ENCODE data around the gene CRAMP1.

Gene CRAMP1

DNA sequence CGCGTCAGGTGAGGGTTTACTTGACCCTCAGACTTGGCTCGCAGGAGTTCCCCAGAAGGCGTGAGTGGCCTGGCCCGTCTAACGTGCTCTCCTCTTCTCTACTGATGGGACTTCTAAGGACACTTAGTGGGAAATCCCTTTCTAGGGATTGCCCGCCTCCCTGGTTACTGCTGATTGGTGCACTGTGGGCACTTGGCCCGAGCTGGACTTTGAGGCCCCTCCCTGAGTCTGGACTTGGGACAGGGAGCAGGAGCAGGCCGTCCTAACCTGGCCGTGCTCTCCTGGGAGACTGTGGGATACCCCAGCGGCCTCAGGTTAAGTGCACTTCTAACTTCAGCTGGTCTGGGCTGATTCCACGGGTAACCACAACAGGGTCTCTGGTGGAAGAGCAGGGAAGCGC, 15.0 kb upstream of the CRAMP1 start:
- no peak for DNase-seq

DNA sequence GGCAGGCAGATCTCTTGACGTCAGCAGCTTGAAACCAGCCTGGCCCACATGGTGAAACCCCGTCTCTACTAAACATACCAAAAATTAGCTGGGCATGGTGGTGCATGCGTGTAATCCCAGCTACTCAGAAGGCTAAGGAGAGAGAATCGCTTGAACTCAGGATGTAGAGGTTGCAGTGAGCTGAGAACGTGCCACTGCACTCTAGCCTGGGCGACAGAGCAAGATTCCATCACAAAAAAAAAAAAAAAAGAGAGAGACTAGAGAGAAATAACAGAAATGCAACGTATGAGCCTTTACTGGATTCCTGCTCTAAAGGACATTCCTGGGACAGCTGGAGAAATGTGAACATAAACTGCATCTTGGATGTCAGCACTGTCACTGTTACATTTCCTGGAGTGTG, 11.1 kb upstream of the CRAMP1 start:
- no peak for DNase-seq

DNA sequence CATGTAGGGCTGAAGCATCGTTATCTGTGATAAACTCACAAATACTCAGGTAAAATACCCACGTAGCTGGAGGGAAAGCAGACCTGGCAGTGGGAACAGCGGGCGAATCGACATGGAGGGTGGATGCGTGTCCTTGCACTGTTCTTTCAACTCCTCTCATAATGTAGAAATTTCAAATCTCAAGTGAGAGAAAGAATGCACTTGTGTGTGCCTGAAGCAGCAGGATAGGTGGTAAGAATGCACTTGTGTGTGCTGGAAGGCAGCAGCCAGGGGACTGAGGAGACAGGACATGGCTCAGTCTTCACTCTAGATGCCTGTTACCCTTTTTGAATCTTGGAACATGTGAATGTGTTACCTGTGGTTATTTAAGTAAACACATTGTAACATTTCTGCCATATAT, 10.7 kb upstream of the CRAMP1 start:
- no peak for DNase-seq

DNA sequence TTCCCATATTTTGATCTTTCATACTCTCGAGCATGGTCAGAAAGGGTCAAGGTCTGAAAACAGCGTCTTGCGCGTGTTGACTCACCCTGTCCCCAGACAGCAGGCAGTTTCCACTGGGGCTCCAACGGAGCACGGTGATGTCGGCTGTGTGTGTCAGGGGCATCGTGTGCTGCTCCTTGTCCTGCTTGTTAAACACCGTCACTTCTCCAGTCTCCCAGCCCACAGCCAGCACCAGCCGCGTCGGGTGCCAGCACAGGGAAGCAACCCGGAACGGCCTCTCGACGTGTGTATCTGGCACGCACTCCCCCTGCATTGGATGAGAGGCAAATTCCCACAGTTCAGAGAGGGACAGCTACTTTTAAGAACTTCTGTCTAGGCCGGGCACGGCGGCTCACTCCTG, 9.9 kb upstream of the CRAMP1 start:
- no peak for DNase-seq

DNA sequence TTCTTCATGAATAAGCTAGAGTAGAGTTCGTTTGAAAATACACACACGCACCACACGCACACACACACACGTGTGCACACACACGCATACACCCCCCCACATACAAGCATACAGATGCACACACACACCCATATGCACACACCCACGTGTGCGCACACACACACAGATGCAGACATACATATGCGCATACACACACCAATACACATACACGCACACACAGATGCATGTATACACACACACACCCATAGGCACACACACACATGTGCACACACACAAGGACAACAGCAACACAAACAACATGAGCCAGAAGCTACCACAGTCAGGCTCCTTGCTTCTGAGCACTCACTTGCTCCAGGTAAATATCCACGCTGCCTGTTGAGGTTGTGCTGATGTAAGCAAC, 5.4 kb upstream of the CRAMP1 start:
- no peak for DNase-seq

DNA sequence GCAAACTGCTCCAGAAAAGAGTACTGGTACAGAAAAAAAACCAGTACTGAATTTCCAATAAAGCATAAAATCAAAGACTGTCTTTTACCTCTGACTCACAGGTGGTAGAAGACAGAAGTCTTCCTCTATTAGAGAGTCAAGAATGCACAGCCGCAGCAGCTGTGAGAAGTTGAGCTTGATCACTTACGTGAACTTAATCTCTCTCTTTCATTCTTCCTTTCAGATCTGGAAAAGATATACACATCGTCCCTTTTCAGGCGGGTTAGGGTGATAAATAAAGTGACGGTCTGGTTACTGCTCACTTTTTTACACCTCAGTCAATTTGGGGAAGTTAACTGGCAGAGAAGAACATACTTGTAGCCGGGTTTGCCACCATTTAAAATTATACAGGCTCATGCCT, 4.2 kb upstream of the CRAMP1 start:
- DNase-seq = no peak

DNA sequence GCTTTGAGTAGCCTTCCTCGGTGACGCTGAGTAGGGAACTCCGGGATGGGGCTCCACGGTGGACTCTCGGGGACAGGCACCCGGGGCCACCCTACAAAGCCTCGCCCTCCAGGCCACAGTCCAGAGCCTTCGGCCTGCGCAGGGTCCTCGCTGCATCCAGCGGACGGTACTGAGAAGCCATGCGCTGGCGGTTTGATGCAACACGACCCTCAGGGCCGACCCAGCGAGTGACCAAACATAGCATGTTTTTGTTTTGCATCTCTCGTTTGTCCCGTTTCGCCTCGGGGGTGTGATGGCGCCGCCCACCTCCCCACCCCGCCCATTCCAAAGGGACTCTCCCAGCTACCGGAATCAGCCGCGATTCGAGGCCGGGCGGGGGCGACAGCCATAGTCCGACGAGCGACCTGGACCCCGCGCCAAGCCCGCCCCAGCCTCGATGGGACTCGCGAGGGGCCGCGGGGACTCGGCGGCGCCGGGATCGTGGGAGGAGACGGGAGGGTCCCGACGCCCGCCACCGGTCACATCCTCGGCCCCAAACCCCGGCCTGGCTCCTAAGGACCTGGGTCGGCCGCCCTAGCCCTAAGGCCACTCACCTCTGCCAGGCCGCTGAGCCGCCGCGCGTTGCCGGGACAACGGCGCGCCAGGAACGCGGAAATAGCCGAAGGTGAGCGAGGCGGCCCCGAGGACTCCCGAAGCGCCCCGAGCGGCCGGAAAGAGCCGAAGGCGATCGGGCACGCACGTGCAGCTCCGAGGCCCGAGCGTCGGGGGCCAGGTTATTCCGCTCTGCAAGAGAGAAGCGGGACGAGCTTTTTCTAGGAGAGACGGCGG, 1.9 kb upstream of the CRAMP1 start:
- peak; percentile 90 for DNase-seq

DNA sequence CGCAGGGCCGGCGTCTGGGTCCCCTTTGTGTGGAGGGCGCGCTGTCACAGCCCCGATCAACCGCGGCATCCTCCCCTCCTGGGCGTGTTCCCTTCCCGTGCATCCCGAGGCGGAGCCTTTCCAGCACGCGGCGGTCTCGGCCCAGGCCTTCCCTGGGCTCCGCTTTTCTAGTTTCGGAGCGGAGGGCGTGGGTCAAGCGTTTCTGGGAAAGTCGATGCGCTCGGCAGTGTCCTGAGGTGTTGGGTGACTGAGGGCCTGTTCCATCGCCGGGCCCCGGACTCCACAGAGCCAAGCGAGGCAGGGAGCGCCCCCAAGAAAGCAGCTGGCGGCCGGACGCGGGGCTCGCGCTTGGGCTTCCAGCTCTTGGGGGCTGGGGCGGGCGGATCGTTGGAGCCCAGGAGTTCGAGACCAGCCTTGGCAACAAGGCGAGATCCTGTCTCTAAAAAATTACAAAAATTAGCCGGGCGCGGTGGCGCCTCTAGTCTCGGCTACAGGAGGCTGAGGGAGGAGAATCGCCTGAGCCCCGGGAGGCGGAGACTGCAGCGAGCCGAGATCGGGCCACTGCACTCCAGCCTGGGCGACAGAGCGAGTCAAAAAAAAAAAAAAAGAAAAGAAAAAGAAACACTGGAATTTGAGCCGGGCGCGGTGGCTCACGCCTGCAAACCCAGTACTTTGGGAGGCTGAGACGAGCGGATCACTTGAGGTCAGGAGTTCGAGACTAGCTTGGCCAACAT, 1.1 kb upstream of the CRAMP1 start:
- no peak for DNase-seq

DNA sequence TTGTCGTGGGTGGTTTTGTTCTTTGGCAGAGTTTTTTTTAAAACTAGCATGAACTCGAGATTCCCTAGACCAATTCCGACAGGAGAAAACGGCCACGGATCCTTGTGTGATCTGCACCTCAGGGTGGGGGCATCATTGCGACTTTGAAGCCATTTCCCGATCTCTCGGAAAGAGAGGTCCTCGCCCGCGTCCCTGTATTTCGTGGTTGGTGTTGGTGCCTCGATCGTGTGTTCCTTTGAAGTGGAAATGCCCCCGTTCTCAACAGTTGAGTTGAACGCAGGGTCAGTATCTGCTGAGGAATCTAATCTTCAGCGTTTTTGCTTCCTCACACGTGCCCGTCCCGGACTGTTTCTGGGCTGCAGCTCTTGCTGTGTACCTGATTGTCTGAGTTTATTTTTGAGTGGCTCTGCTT, 1.1 kb downstream of the CRAMP1 start:
- DNase-seq = no peak

DNA sequence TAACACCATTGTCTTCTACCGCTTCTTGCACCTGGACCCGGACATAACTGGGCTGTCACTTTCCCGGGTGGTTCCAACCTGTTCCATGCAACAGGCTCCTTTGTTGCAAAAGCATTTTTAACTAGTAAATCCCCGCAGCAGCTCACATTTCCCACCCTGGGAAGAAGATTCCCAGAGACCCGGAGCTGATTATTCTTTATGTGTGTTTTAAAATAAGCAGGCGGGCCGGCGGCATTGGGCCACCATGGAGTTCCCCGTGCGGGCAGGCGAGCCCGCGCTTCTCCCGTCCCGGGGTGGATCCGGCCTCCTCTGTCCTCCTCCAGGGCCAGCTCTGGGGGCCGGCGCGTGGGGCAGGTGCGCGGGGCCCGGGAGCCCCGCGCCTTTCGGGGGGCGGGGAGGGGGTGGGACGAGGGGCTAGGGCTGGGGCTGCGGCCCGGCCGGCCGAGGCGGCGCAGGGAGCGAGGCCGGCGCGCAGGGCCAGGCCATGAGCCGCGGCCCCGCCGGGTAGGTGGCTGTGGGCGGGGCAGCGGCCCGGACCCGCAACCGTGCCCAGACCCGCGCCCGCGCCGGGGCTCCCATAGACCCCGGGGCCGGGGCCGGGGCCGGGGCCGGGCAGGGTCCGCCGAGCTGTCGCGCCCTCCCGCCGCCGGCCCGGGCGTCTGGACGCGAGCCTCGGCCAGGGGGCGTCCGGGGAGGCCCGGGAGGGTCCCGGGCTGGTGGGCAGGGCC, 1.7 kb downstream of the CRAMP1 start:
- DNase-seq = peak; percentile 11

DNA sequence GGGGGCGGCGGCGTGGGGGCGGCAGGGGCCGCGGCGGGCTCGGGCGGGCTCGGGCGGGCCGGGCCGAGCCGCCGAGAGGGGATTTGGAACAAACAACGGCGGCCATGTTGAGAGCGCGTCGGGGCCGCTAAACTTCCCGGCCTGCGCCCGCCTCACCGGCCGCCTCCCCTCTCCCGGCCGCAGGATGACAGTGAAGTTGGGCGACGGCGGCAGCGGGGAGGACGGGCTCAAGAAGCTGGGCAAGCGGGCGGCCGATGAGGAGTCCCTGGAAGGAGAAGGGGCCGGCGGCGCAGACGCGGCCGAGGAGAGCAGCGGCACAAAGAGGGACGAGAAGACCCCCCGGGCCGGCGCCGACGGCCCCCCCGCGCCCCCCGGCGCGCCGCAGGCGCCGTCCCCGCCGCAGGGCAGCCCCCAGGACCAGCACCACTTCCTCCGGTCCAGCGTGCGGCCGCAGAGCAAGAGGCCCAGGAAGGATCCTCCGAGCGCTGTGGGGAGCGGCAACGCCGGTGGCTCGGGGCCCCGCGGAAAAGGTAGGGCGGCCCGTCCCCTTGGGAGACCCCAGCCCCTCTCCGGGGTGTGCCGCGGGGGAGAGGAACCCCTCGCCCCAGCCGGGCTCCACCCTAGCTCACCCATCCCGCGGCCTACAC, 2.4 kb downstream of the CRAMP1 start:
- no peak for DNase-seq

DNA sequence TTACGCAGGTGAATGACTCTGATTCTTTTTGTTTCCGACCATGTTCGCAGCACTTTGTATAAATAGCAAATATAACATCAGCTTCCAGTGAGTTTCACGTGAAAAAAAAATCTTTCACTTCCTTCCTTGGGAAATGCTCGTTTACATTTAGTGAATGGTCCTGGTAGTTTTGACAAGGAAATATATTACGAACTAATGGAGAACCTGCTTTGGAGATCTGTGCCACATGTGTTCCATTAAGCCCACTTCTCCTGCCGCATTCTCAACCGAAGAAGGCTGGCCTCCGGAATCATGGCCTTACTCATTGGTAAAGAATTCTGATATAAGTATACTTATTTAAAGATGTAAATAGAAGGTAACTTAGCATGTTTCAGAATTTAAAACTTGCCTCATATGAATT, 3.6 kb downstream of the CRAMP1 start:
- no peak for DNase-seq

DNA sequence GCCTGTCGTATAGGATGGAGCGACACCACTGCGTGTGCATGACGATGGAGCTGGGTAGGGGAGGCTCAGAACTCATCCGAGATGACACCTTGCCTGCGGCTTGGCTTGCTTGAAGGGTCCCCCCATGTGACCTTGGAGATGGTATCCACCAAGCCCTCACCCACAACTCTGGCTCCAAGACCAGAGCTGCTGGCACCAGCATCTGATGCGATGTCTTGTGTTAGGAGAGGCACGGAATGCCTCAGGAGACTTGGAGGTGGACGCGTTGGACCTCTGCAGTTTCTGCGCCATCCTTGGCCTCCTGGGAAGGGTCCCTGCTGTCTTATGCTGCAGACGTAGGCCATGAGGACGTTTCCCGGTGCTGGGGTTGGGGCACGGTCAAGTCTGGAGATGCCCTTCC, 7.8 kb downstream of the CRAMP1 start:
- DNase-seq = no peak

DNA sequence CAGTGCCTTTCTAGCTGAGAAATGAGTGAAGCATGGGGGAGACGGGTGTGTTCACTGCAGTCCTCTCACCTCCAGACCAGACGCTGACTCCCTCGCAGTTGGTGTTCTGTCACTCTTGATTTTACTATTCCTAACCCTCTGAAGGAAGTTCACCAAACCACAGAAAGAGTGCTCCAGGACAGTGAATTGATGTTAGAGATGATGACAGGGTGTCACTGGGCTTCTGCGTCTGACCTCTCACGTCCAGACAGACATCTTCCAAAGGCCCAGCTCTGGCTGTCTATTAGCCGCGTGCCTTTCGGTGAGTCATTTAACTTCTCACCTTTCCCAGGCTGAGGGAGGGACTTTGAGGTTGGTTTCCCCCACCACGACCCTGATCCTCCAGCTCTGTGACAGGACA, 8.2 kb downstream of the CRAMP1 start:
- DNase-seq = no peak

DNA sequence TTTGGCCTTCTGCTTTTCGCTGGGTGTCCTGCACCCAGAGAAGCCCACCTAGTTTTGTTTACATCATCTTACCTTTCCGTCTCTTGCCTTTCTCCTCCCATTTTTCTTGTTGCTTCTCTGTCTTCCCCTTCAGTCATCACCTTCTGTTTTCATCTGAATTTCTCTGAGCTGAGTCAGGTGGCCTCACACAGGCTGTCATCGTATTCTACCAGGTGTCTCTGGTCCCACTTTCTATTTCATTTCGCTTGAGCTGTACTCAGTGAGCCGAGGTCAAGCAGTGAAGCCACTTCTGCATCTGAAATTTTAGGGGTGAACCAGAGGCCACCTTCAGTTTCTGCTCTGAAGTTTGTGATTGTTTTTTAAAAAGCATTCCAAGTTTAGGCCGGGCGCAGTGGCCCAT, 9.7 kb downstream of the CRAMP1 start:
- no peak for DNase-seq

DNA sequence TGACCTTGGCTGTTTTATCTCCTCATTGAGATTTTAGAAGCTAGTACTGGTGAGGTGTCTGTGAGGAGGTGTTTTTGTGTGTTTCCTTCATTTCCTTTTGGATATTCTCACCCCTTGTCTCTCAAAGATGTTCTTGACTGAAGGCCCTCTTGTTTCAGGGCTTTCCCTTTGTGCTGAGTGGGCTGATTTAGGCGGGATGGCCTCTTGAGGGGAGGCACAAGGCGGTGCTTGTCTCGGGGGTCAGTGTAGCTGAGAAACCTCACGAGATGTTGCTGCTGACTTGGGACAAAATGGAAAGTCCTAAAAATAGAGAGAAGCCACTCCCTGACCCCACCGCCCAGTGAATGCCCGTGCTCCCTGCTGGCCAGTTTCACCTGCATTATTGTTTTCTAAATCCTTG, 14.2 kb downstream of the CRAMP1 start:
- no peak for DNase-seq

DNA sequence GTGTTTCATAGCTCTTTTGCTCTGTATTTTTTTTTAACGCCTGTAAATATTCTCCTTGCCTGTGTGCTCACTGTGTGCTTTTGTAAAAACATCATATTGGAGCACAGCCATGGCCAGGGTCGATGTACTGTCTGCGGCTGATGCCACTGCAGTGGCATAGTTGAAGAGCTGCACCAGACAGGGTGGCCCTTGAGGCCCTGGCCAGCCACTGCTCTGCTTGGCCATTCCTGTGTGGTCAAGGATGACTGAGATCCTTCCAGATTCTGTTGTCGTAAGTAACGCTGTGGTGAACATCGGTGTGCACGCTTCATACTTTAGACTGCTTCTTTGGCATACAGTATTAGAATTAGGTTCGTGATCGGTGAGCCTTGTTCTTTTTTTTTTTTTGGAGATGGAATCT, 14.6 kb downstream of the CRAMP1 start:
- no peak for DNase-seq

DNA sequence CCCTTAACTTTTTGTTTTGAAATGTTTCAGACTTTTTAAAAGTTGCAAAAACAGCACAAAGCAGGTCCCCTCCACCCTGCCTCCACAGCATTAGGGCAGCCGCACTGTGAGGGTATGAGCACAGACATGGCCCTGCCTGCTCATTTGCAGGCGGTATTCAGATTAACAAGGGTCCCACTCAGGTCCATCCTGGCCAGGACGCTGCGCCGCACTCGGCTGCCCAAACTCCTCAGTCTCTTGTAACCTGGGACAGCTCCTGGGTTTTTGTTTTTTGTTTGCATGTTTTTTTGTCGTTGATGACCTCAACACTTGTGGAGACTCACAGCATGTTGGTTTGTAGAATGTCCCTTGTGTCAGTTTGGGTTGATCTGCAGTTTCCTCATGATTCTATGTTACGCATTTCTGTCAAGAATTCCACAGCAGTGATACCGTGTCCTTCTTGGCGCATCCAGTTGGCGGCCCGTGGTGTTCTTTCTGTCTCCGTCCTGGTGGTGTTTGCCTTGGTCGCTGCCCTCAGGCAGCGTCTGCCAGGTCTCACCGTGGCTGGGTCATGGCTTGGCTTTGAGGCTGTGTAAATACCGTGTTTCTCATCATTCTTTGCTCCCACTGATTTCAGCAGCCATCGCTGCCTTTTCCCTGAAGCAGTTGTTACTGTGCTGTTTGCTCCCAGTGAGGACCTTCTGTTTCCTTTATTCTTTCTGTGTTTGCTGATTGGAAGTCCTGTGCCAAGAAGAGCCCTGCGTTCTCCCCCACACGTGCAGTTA, 18.5 kb downstream of the CRAMP1 start:
- DNase-seq = no peak

DNA sequence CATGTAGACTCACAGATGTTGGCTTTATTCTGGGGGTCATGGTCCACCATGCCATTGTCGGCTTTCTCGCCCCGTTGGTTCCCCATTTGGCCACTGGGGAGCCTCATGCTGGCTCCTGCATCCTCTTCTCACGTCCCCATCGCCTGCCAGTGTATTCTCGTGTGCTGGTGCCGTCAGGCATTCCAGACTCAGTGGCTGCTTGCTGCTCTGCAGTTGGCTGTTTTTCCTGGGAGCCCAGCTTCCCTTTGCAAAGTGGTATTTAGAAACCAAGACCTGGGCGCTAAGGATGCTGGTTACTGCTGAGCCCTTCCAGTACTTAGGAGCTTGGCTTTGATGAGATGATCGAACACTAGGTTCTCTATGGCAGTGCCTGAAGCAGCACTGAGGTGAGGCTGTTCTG, 19.1 kb downstream of the CRAMP1 start:
- no peak for DNase-seq

DNA sequence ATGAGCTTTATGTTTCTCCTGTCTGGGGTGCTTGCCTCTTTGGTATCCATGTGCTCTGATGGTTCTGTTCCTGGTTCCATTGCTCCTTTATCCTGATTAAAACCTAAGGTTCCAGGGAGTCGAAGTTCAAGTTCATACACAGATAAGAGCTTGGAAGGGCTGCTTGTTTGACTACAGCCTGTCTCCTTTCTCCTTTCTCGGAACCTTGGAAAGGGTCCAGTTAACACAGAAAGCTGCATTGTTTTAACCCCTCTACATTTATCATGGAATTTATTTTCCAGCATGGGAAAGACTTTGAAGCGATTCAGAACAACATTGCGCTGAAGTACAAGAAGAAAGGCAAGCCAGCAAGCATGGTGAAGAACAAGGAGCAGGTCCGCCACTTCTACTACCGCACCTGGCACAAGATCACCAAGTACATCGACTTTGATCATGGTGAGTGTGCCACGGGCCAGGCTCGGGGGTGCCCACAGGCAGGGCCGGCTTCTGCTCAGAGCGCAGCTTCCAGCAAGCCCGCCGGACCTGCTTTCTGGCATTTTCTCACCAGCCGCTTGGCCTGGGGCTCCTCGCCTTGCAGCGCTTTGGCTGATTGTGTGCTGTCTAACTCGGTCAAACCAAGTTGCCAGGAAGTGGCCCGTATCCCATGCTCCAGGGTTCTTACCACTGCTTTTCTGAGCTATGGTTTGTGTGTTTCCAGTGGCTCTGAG, 19.9 kb downstream of the CRAMP1 start:
- DNase-seq = no peak

DNA sequence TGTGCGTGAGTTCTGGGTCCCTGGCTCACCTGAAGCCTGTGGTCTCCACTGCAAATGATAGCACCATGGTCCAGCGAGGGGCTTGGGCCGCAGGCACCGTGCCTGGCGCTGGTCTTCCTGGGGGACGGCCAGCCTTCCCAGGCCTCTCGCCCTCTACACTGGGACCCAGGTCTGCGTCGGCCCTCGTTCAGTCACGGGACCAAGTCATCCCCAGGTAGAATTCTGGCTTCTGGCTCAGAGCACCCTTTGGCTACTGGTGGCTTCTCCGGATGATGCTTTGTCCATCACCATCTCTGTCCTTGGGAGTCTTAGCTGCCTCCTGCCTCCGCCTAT, 20.4 kb downstream of the CRAMP1 start:
- DNase-seq = no peak

DNA sequence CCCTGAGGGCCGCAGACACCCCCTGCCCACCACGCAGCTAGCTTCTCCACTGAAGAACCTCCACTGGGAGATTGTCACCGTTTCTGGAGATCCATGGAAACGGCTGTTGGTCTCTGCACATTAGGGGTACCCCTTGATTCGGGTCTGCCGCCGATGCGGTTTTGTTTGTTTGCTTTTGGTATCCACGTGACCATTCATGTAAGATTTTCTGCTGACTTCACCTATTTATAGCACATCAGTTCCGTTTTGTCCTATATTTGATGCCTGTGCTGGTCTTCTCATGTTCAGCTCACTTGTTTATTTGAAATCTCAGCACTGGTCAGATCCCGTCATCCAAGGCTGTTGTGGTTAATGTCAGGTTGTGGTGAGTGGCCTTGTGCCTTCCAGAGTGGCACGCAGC, 21.1 kb downstream of the CRAMP1 start:
- no peak for DNase-seq

All from CD4-positive, alpha-beta T cell treated with Interleukin-17A for 1 hour (primary cell).